GM18517 (cell line): Measurements from ENCODE around the gene ELOVL6.
"Not testable (repeated sequence)": the region's sequence is repeated elsewhere in the genome, so short reads cannot be mapped to it uniquely, and the experiment has no call there.

Experiments
- ATAC-seq: cut with Tn5 transposase; IDR thresholded peaks from one replicate; pipeline ENCODE4 v1.9.1; 2021; ENCODE audit warnings: mild to moderate bottlenecking, moderate library complexity; ENCODE audit not compliant: unreplicated experiment

The ELOVL6 gene

DNA sequence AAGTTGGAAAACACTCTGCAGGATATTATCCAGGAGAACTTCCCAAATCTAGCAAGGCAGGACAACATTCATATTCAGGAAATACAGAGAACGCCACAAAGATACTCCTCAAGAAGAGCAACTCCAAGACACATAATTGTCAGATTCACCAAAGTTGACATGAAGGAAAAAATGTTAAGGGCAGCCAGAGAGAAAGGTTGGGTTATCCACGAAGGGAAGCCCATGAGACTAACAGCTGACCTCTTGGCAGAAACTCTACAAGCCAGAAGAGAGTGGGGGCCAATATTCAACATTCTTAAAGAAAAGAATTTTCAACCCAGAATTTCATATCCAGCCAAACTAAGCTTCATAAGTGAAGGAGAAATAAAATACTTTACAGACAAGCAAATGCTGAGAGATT, 120.3 kb downstream of the ELOVL6 start:
- not testable (repeated sequence) for ATAC-seq

DNA sequence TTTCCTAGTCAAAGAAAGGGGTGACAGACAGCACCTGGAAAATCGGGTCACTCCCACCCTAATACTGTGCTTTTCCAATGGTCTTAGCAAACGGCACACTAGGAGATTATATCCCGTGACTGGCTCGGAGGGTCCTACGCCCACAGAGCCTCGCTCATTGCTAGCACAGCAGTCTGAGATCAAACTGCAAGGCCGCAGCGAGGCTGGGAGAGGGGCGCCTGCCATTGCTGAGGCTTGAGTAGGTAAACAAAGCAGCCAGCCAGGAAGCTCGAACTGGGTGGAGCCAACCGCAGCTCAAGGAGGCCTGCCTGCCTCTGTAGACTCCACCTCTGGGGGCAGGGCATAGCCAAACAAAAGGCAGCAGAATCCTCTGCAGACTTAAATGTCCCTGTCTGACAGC, 121.6 kb downstream of the ELOVL6 start:
- not testable (repeated sequence) for ATAC-seq

DNA sequence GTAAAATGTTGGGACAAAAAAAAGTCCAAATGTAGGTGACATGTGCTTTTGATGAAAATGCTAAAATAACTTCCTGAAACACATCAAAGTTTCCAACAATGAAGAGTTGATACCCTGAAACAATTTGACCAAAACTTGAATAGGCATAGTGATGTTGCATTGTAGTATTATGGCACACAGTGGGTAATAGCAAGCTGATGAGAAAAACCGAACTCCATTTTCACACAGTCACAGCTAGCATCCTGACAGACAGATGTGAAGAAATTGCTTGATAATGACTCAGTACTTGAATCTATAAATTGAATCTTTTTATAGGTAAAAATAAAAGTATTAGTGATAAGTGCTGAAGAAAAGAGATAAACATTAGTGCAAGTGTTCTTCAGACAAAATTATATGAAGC, 122.5 kb downstream of the ELOVL6 start:
- no peak for ATAC-seq

DNA sequence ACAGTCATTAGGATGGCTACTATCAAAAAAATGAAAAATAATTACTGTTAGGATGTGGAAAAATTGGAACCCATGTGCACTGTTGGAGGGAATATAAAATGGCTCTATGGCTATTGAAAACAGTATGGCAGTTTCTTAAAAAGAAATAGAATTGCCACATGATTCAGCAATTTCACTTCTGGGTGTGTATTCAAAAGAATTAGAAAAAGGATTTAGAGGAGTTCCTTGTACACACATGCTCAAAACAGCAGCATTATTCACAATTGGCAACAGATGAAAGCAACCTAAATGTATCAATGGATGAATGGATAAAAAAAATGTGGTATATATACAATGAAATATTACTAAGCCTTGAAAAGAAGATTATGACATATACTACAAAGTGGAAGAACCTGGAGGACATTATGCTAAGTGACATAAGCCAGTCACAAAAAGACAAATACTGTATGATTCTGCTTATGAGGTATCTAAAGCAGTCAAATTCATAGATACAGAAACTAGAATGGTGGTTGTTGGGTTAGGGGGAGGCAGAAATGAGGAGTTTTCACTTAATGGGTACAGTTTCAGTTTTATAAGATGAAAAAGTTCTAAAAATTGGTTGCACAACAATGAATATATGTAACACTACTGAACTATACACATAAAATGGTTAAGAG, 123.2 kb downstream of the ELOVL6 start:
- peak; percentile 83 for ATAC-seq

DNA sequence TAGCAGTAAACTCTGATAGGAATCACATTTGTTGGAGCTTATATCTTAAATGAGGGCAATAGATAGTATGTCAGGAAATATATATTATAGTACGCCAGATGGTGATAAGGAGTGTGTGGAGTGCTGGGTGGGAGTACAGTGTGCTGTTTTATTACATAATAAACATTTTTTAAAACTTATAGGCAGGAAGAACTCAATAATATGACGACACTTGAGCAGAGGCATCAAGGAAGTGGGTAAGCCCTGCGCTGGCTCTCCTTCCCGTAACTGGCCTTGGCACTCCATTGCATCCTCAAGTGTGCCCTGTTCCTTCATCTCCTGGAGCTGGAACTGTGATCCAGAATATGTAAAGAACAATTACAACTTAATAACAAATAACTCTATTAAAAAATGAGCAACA, 123.8 kb downstream of the ELOVL6 start:
- ATAC-seq, result no peak

DNA sequence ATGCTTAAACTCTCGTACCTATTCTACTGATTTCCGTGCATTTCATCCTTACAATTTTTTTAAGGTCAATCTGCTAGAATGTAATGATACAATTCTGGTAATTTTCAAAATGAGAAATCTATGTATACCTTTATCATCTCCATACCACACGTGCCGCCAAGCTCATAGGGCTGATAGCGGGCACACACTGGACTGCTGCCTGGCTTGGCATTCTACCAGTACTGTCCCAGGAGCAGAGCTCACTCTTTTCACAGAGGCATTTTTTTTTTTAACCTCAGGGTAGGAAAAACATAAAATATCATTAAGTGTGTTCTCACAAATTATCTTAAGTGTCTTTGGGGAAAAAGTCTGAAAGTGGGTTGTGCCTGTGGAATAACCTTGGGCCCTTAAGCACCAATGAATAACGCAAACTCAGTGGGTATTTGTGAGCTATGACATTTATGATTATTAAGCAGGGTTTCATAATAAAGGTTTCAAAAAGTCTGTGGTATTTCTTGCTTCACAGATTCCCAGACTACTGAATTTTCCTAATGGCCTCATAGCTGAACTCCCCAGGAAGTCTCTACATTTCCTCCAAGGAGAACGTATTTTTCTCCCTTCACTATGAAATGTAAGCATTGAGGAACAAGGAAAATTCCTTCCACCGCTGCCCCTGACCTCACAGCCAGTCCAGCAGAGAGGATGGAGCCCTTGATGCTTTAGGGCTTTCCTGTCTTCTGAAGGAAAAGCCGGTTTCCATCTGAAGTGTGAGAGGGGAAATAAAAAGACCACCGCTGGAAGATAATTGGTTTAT, 125.2 kb downstream of the ELOVL6 start:
- ATAC-seq, result no peak

DNA sequence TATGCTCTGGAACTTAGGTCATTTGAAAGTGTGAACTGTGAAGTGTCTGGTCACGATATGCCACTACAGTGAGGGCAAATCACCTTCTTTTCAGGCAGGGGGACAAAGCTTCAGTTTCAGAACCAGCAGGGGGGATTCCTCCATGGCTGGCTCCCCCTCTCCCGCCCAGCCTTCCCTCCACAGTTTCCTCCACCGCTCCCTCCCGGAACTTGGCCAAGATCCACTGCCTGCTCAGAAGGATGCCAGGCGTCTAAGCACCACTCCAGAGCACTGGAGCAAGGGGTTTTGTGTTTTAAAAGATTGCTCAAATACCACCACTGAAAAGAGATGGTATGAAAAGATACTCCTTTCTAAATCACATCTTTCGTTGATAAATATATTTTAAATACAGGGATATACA, 126.9 kb downstream of the ELOVL6 start:
- no peak for ATAC-seq

DNA sequence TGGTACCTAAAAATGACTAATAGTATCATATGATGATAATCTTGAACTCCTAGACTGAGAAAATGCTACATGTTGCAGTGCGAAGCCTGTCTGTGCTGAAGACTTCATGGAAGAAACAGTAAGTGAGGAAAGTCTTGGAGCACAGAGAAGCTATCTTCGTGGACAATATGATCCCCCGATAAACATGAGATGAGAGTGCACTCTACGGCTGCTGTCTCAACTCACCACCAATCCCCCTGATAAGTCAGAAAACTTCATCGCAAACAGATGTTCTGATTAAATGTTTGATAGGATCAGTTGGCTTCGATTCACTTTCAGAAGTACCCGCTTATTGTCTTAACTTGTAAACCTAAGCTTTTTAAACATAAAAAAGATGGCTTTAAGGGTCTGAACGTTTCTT, 130.2 kb downstream of the ELOVL6 start:
- ATAC-seq, result no peak

DNA sequence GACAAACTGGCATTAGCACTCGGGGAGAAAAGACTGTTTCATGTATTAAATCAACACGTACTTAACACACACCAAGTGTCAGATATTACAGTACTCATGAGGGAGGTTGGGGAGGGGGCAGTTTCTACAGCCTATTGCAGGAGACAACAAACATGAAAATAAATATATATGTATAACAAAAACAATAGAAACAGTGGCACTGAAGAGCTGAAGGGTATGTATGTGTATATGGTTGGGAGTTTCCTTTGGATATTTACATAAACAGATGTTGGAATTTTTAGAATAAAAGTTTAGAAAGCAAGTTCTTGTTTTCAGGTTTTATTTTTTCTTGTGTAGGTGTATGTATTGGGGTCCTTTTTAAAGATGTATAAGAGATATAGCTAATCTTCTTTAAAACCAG, 133.5 kb downstream of the ELOVL6 start:
- ATAC-seq, result no peak

DNA sequence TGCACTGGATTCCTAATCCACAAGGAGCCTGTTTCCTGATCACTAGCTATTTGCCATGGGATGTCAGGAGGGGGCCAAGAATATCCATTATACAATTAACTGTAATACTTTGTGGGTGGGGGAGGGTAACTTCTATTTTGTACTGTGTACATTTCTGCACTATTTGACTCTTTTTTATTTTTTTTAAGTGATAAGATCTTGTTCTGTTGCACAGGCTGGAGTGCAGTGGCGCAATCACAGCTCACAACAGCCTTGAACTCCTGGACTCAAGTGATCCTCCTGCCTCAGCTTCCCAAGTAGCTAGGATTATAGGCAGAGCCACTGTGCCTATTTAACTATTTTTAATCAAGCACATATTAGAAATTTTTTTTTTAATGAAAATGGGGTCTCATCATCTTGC, 134.1 kb downstream of the ELOVL6 start:
- no peak for ATAC-seq

DNA sequence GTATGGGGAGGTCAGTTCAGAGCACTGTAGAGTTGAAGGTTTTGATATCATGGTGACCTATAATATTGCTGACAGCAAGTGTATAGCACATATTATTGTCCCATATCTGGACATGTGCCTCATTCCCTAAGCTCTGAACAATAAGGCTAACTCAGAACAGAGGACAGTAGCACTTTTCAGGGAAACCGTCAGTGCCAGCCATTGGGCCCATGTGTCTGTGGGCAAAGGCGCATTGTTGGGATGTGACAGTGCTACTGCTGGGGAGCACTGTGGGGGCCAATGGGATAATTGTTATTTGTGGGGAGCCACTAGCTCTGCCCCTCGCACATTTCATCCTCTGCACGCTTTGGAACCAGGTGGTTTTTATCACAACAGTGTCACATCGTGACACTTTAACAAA, 136.2 kb downstream of the ELOVL6 start:
- no peak for ATAC-seq

DNA sequence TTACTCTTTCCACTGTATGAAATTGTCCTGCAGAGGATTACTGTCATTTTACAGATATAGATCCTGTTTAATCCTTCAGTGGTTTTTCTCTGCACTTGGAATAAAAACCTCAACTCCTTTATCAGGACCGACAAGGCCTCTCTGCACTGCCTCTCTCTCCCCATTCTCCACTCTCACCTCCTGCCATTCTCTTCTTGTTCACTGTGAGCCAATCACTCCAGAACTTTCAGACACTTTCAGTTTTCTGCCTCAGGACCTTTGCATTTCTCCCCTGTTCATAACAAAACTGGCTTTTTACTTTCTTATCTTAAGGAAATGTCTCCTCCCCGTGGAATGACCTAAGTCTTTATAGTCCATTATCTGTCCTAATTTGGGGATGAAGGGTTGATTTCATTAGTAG, 137.3 kb downstream of the ELOVL6 start:
- no peak for ATAC-seq

DNA sequence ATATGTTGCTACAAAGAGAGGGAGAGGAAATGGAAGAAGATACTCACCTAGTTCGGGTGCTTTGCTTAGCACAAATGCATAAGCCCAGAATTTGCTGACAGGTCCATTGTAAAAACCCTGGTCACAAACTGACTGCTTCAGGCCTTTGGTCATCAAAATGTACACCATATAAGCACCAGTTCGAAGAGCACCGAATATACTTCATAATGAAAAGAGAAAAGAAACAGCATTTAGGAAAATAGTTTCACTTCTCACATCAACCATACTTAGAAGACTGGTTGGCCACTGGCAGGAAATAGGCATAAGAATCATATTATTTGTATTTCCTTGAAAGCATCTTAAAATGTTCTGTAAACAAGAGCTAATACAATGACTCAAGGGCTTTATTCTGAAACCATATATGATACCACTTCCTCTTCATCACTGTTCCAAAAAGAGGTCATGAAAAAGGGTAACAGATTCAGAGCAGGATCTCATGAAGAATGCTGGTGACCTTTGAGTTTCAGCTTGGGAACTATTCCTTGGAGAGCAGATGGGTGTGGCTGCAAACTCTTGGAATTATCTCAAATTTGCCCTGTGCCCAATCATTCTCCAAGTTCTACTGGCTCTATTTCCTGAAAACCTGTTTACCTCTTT, 138.7 kb downstream of the ELOVL6 start:
- peak; percentile 84 for ATAC-seq

DNA sequence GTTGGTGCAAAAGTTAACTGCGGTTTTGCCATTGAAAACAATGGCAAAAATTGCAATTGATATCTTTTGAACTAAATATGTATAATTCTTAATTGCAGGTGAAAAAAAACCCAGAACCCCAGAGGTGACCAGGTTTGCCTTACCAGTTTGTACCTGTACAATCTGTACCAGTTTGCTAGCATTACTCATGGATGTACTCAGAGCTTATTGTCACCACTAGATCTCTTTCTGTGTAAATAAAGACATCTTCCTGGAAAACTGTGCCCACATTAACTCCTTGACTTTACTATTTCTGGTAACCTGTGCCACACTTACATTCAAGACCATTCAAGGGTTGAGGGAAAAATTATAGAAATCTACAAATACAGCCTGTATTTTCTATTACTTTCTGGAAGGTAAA, 139.7 kb downstream of the ELOVL6 start:
- ATAC-seq, result no peak

DNA sequence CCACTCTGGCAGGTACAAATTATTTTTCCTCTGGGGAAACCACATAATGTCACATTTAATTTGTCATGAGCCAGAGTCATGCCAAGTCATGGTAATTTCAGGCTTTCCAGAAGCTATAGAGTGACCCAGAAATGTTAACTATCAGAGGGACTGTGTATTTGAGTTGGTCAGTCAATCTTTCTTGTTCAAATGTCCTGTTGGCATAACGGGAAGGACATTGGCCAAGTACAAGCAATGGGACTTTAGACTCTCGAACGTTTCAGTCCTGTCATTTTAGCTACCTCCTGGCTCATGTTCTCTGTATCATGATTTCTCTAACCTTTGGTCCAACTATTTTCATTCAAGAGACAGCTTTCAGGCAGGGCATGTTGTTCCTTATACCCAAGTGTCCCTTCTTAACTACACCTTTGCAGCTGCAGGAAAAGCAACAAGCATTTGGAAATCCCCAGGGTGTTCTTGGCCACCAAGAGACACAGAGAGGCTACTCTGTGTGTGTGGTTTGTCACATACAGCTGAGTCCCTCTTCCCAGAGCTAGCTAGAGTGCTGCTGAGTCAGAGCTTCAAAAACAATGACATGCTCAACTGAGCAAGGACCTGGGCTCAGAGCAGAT, 143.2 kb downstream of the ELOVL6 start:
- ATAC-seq, result peak; percentile 78

DNA sequence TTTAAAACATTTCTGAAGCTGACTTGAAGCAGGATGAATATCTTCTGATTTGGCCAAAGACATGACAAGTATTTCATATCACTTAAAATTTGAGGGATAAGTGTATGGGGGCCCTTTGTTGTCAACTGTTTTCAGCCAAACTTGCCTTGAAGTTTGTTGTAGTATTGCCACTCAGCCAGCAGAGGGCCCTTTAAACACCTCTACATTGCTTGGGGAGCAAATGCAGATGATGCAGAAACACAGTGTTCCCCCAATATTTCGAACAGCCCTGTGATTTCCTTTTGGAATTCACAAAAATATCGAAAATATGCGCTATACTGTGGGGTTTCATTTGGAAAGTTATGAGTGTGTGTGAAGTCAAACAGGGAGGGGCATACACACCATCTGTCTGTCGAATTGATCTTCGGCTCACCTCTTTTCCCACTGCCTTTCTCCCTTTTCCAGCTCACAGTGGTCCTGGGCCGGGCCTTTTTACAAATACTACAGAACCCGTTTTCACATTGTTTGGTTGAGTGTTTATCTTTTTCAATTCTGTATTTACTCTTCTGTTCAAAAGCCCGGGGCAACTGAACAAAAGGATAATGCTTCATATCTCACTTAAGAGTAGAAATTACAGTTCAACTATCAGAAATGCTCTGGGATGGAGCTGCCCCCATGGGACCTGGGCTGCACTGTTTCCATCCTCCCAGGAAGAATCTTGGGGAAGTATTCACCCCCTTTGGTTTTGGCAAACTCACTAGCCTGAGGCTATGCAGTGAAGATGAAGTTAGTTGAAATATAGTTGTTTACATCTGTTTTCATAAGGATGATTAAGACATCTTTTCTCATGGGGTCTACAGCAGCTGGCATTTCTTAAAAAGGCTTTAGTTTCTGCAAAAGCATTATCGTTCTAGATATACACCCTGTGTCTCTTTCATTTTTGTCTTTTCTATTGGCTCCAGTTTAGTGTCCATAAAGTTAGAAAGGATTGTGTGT, 148.2 kb downstream of the ELOVL6 start:
- peak; percentile 68 for ATAC-seq

DNA sequence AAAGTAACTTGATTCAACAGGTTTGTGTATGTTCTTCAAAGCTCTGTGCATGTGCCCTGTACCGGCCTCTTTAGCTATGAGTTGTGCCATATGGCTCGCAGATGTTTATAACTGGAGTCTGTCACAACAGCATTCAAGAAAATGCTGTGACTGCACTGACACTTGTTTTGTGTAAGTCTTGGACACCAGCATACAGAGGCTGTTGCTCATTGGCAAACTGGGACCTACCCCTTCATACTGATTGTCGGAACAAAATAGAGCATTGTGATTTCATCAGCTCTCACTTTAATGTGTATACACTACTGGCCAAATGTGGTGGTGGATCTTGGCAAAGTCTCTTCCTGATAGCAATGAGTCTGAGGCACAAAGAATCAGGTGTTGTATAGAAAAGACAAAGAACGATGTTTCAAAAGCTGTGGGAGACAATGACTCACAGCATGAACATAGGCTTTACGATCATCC, 151.8 kb downstream of the ELOVL6 start:
- no peak for ATAC-seq

DNA sequence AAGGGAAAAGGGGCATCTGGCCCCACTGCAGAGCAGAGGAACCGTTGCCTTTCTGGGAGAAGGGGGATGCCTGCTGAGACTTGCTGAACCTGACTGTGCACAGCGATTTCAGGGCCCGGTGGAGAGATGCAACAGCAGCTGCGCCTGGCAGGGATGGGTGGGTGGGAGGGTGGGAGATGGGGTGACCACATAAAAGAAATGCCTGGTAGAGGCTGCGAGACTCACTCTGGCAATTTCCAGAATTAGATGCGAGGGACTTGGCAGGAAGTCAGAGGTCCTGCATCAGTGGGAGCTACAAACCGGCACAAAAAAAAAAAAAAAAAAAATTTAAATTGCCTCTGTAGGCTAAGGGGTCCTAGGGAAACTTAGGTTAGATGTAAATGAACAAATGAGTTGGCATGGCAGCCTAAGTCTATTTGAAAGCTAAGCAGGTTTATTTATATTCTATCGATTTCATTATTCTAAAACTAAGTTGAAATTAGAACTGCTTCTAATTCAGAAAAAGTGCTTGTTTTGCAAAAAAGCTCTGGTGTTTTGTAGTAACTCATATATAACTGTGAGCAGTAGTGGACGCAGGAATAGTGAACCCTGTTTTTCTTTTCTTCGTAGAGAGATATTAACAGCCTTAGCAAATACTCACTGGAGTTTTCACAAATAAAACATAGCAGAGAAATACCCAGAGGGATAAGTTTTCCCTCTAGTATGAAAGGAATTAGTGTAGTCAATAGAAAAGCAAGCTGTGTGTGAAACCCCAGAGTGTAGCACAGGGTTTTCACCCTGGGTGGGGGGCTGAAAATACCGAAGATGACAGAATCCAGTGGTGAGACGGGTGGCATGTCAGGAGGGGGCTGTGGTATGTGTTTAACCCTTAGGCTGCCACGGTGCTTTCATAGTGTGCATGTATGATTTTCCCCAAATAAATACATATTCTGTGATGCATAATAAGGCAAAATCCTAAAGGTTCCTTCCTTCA, 155.6 kb downstream of the ELOVL6 start:
- ATAC-seq, result no peak

DNA sequence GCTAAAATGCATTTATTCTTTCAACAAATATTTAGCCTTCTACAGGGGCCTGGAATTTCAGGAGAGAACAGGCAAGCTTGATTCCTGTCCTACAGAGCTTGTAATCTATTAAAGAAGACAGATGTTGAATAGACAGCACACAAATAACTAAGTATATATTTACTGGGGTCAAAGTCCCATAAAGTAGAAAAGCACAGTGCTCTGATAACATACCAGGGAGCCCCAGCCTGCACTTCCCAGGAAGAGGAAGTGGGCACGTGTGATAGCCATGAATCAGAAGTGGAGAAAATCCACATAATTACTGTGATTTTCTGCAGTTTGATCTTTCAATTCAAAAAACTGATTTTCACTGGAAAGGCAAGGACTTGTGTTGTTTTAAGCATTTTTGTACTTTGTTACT, 156.7 kb downstream of the ELOVL6 start:
- no peak for ATAC-seq
